Measurements from ENCODE around the gene ARHGAP28.
"Not testable (repeated sequence)": the region's sequence is repeated elsewhere in the genome, so short reads cannot be mapped to it uniquely, and the experiment has no call there.

The ARHGAP28 gene

DNA sequence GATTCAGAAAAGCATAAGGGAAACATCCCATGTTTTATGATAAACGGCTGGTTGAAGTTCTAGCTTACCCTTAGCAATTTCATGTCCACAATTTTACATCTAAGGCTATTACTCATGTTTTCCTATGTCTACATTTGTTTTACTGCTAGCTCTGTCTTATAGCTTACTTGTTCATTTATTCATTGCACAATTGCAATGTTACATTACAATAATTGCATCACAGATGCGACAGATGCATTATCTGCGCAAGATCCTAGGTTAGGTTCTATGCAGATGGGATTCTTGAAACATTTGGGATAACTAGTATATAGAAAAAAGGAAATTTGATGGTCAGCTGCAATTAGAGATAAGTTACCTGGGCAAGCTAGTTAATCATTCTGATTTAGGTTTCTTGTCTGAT lies 108.4 kb downstream of the ARHGAP28 start:
- Histone ChIP-seq H3K36me3 (ENCODE audit: control insufficient read depth, insufficient read depth, low read length) (no peaks in the 10 kb centered on the region), H3K4me3 (ENCODE audit: extremely low read depth, insufficient read depth, low read length, poor library complexity, severe bottlenecking) (no peak overlapping the region), H3K9me3 (ENCODE audit: control insufficient read depth, low read length) (no peaks in the 10 kb centered on the region), H3K4me1 (ENCODE audit: control insufficient read depth, insufficient read depth, low read length, poor library complexity, severe bottlenecking) (no peaks in the 10 kb centered on the region), H3K27ac (ENCODE audit: low read depth, low read length, severe bottlenecking) (no peak overlapping the region)
- WGBS, 2 experiments (ENCODE audit: insufficient coverage in 2 of 2), result 100% methylated on average over 1 of the region's 3 CpGs

DNA sequence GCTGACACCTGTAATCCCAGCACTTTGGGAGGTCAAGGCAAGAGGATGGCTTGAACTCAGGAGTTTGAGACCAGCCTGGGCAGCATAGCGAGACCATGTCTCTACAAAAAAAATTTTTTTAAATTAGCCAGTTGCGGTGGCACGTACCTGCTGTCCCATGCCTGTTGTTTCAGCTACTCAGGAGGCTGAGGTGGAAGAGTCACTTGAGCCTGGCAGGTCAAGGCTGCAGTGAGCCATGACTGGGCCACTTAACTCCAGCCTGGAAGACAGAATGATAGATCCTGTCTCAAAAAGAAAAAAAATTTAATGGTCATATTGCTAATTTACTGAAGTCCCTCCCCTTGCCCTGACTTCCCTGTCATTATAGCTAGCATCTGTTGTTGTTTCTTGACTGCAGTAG lies 112.6 kb downstream of the ARHGAP28 start:
- 94 to 97% methylated on average over 3 of the region's 3 CpGs for WGBS, 2 experiments (ENCODE audit: insufficient coverage in 2 of 2)
- no peak overlapping the region for H3K4me3 ChIP-seq (ENCODE audit: extremely low read depth, insufficient read depth, low read length, poor library complexity, severe bottlenecking)
- H3K36me3 ChIP-seq (ENCODE audit: control insufficient read depth, insufficient read depth, low read length), result no peaks in the 10 kb centered on the region
- no peak overlapping the region for H3K27ac ChIP-seq (ENCODE audit: low read depth, low read length, severe bottlenecking)
- no peaks in the 10 kb centered on the region for H3K4me1 ChIP-seq (ENCODE audit: control insufficient read depth, insufficient read depth, low read length, poor library complexity, severe bottlenecking)
- no peaks in the 10 kb centered on the region for H3K9me3 ChIP-seq (ENCODE audit: control insufficient read depth, low read length)

DNA sequence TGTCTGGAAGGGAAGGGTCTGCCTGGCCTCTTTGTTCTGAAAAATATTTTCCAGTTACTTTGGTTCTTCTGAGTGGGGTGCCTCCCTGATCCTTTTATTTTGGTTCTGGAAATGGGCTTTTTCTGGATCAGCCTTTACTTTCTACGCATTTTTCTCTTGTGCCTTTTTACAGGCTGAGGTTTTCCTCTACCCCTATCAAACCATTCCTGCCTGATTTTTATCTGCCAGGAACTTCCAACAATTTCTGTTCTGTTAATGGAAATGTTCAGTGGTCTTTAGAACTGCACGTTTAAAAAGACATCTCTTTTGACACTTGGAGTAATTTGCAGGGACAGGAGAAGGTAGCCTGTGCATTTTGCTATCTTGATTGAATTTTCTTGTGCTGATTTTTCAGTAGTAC lies 113.8 kb downstream of the ARHGAP28 start:
- Histone ChIP-seq H3K4me1 (ENCODE audit: control insufficient read depth, insufficient read depth, low read length, poor library complexity, severe bottlenecking) (no peaks in the 10 kb centered on the region), H3K27ac (ENCODE audit: low read depth, low read length, severe bottlenecking) (no peak overlapping the region), H3K36me3 (ENCODE audit: control insufficient read depth, insufficient read depth, low read length) (no peaks in the 10 kb centered on the region), H3K4me3 (ENCODE audit: extremely low read depth, insufficient read depth, low read length, poor library complexity, severe bottlenecking) (no peak overlapping the region), H3K9me3 (ENCODE audit: control insufficient read depth, low read length) (no peaks in the 10 kb centered on the region)
- WGBS, 2 experiments (ENCODE audit: insufficient coverage in 2 of 2), result 80 to 100% methylated on average over 1 of the region's 2 CpGs

DNA sequence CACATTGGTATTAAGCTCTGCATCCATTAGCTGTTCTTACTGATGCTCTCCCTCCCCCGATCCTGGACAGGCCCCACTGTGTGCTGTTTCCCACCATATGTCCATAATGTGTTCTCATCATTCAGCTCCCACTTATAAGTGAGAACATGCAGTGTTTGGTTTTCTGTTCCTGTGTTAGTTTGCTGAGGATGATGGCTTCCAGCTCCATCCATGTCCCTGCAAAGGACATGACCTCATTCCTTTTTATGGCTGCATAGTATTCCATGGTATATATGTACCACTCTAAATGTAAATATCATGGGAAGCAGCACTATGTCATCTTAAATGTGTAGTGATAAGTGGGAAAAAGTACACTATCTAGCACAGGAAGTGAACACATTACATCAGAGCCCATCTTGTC lies 116.0 kb downstream of the ARHGAP28 start:
- not testable (repeated sequence) for H3K4me3 ChIP-seq (ENCODE audit: extremely low read depth, insufficient read depth, low read length, poor library complexity, severe bottlenecking); H3K36me3 ChIP-seq (ENCODE audit: control insufficient read depth, insufficient read depth, low read length); H3K27ac ChIP-seq (ENCODE audit: low read depth, low read length, severe bottlenecking); H3K9me3 ChIP-seq (ENCODE audit: control insufficient read depth, low read length); H3K4me1 ChIP-seq (ENCODE audit: control insufficient read depth, insufficient read depth, low read length, poor library complexity, severe bottlenecking)
- WGBS, 2 experiments (ENCODE audit: insufficient coverage in 2 of 2), result 100% methylated on average over 1 of the region's 1 CpG; no CpG with 5 or more reads in 1 of the 2 experiments

DNA sequence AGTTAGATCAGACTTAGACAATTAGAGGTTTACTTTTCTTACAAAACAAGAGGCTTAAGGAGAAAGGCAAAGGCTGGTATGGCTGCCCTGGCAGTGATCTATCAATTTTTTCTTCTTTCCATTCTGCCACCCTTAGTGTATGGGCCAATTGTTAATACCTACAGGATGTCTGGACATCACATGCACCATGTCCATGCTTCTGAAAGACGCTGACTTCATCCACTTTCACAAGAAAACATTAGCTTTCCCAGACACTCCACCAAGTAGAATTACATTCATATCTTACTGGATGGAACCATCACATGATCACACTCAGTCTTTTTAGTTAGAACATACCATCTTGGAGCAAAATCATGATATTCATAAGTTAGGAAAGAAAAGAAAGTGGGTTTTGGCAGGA lies 120.9 kb downstream of the ARHGAP28 start:
- Histone ChIP-seq H3K4me1 (ENCODE audit: control insufficient read depth, insufficient read depth, low read length, poor library complexity, severe bottlenecking) (no peaks in the 10 kb centered on the region), H3K9me3 (ENCODE audit: control insufficient read depth, low read length) (peaks cover 14% of the 10 kb centered on the region), H3K36me3 (ENCODE audit: control insufficient read depth, insufficient read depth, low read length) (peaks cover 27% of the 10 kb centered on the region), H3K4me3 (ENCODE audit: extremely low read depth, insufficient read depth, low read length, poor library complexity, severe bottlenecking) (no peak overlapping the region), H3K27ac (ENCODE audit: low read depth, low read length, severe bottlenecking) (no peak overlapping the region)
- 100% methylated on average over 1 of the region's 1 CpG for WGBS, 2 experiments (ENCODE audit: insufficient coverage in 2 of 2)

DNA sequence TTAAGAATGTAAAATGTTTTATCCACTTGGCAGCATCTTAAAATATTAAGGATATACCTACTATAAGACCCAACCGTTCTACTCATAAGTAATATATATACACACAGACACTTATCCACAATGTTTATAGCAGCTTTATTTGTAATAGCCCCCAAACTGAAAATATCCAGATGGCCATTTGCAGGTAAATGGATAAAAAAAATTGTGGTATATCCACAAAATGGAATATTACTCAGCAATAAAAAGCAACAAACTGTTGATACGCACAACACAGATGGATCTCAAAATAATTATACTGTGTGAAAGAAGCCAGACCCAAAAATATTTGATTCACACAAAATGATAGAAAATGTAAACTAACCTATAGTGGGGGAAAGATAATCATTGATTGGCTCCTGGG lies 122.0 kb downstream of the ARHGAP28 start:
- Histone ChIP-seq H3K36me3 (ENCODE audit: control insufficient read depth, insufficient read depth, low read length) (peaks cover 27% of the 10 kb centered on the region), H3K4me1 (ENCODE audit: control insufficient read depth, insufficient read depth, low read length, poor library complexity, severe bottlenecking) (no peaks in the 10 kb centered on the region), H3K9me3 (ENCODE audit: control insufficient read depth, low read length) (peaks cover 14% of the 10 kb centered on the region), H3K4me3 (ENCODE audit: extremely low read depth, insufficient read depth, low read length, poor library complexity, severe bottlenecking) (no peak overlapping the region), H3K27ac (ENCODE audit: low read depth, low read length, severe bottlenecking) (no peak overlapping the region)
- no CpG with 5 or more reads among the region's 2 CpGs for WGBS, 2 experiments (ENCODE audit: insufficient coverage in 2 of 2)

DNA sequence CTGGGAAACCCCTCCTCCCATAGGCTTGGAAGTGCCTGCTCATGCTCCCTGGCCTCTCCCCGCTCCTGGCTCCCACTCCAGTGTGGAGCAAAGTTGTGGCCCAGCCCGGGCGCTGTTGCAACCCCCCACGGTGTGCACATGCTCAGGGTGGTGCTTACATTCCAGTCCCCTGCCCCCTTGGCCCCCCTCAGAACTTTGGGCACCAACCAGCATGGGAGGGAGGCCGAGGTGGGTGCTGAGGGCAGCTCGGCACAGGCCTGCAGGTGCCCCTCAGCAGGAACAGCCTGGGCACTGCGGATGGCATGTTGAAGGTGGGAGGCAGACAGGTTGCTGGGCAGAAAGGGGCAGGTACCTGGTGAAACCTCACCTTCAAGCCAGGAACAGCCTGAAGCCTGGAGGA lies 125.3 kb downstream of the ARHGAP28 start:
- H3K27ac ChIP-seq (ENCODE audit: low read depth, low read length, severe bottlenecking), result no peak overlapping the region
- WGBS, 2 experiments (ENCODE audit: insufficient coverage in 2 of 2), result 89 to 90% methylated on average over 3 to 5 of the region's 7 CpGs
- no peaks in the 10 kb centered on the region for H3K4me1 ChIP-seq (ENCODE audit: control insufficient read depth, insufficient read depth, low read length, poor library complexity, severe bottlenecking)
- peaks cover 27% of the 10 kb centered on the region for H3K36me3 ChIP-seq (ENCODE audit: control insufficient read depth, insufficient read depth, low read length)
- no peak overlapping the region for H3K4me3 ChIP-seq (ENCODE audit: extremely low read depth, insufficient read depth, low read length, poor library complexity, severe bottlenecking)
- H3K9me3 ChIP-seq (ENCODE audit: control insufficient read depth, low read length), result peaks cover 14% of the 10 kb centered on the region

DNA sequence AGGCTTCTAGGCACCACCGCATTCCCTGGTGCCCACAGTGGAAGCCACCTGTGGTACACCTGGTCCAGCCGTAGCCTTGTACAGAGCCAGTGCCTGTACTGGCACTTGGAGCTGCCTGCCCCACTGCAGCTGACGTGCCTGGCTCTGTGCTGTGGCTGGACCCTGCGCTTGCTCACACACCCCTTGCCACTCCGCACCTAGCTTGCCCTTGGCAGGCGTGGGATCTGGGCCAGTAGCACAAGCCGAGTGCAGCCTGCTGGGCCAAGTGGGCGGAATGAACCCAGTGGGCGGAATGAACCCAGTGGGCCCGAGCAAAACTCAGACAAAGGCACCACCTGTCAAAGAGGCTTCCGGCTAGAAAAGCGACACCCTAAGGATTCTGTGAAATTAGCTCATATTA lies 126.3 kb downstream of the ARHGAP28 start:
- peaks cover 12% of the 10 kb centered on the region for H3K9me3 ChIP-seq (ENCODE audit: control insufficient read depth, low read length)
- no peak overlapping the region for H3K27ac ChIP-seq (ENCODE audit: low read depth, low read length, severe bottlenecking)
- H3K4me3 ChIP-seq (ENCODE audit: extremely low read depth, insufficient read depth, low read length, poor library complexity, severe bottlenecking), result no peak overlapping the region
- H3K36me3 ChIP-seq (ENCODE audit: control insufficient read depth, insufficient read depth, low read length), result peaks cover 26% of the 10 kb centered on the region
- 85 to 97% methylated on average over 8 to 12 of the region's 12 CpGs for WGBS, 2 experiments (ENCODE audit: insufficient coverage in 2 of 2)
- H3K4me1 ChIP-seq (ENCODE audit: control insufficient read depth, insufficient read depth, low read length, poor library complexity, severe bottlenecking), result no peaks in the 10 kb centered on the region

DNA sequence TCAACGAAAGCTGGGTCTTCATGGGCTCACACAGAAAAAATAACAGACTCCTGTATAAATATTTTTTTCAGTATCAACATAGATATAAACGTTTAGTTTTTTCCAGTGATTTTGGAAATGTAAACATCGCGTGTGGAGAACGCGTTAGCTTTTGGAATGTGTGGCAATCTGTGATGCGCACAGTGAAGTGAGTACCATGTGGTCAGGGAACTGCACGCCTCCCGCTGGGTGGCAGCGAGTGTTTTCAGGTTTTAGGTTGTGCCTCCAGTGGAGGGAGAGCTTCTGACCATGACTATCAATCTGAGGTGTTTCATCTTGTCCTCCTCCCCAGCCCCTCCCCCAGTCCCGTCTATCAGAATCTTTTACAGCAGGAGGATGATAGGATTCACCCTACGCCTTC lies 127.8 kb downstream of the ARHGAP28 start:
- H3K27ac ChIP-seq (ENCODE audit: low read depth, low read length, severe bottlenecking), result no peak overlapping the region
- 86 to 90% methylated on average over 1 to 9 of the region's 12 CpGs for WGBS, 2 experiments (ENCODE audit: insufficient coverage in 2 of 2)
- no peak overlapping the region for H3K4me3 ChIP-seq (ENCODE audit: extremely low read depth, insufficient read depth, low read length, poor library complexity, severe bottlenecking)
- H3K9me3 ChIP-seq (ENCODE audit: control insufficient read depth, low read length), result peaks cover 5% of the 10 kb centered on the region
- no peaks in the 10 kb centered on the region for H3K4me1 ChIP-seq (ENCODE audit: control insufficient read depth, insufficient read depth, low read length, poor library complexity, severe bottlenecking)
- peaks cover 21% of the 10 kb centered on the region for H3K36me3 ChIP-seq (ENCODE audit: control insufficient read depth, insufficient read depth, low read length)

DNA sequence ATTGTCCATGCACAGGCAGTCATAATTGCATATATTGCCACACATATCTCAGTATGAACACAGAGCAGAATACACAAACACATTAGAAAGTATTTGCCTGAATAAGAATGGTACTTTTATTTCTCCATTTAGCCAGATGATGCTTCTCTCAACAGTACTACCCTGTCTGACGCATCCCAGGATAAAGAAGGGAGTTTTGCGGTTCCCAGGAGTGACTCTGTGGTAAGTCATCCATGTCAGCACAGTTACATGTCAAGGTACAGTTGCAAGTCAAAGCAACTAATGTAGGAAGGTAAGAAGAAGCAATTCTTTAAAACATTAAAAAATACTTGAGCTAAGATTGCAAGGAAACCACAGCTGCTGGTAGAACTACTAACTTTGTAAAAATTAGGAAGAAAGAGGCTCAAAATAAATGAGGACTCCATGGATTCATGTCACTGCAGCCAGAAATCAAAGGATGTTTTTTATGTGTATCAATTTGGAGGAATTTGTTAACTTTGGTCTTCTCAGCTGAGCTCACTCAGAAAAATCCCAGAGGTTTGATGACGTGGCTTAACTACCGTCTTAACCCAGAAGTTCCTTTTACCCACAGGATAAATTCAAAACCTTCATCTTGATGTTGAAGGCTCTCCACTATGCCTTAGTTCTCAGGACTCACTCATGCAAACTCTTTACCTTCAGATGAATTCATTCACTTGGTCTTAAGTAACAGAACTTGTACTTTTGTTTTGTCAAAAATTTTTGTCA lies 130.3 kb downstream of the ARHGAP28 start:
- WGBS, 2 experiments (ENCODE audit: insufficient coverage in 2 of 2), result 92 to 100% methylated on average over 1 to 2 of the region's 4 CpGs
- no peaks in the 10 kb centered on the region for H3K9me3 ChIP-seq (ENCODE audit: control insufficient read depth, low read length)
- H3K27ac ChIP-seq (ENCODE audit: low read depth, low read length, severe bottlenecking), result no peak overlapping the region
- no peak overlapping the region for H3K4me3 ChIP-seq (ENCODE audit: extremely low read depth, insufficient read depth, low read length, poor library complexity, severe bottlenecking)
- H3K36me3 ChIP-seq (ENCODE audit: control insufficient read depth, insufficient read depth, low read length), result peaks cover 8% of the 10 kb centered on the region
- H3K4me1 ChIP-seq (ENCODE audit: control insufficient read depth, insufficient read depth, low read length, poor library complexity, severe bottlenecking), result no peaks in the 10 kb centered on the region

DNA sequence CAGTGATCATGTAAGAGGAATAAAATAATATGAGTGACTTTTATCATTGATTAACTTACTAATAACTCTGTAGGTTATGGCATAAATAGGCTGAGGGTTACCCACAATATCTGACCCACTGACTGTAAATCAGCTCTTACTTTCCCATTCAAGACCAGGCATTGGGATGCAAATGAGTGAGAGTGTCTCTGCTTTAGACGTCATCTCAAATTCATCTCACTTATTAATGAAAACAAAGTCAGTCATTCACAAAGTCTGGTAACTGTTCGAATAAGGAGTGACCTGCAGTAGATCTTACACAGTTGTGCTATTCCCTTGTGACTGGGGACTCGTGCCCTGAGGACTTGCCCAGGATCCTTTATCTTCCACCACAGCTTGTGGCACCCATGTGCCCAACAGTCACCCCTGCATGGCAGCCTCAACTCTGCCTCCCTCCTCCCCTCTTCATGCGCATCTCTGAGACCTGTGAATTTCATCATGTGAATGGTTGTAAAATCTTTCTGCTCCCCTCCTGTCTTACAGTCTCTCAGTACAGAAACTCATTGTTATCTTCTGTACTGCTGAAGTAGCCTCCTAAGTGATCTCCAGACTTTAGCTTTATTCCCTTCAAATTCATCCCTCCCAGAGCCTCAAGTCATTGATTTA lies 131.4 kb downstream of the ARHGAP28 start:
- Histone ChIP-seq H3K27ac (ENCODE audit: low read depth, low read length, severe bottlenecking) (no peak overlapping the region), H3K36me3 (ENCODE audit: control insufficient read depth, insufficient read depth, low read length) (peaks cover 6% of the 10 kb centered on the region), H3K4me3 (ENCODE audit: extremely low read depth, insufficient read depth, low read length, poor library complexity, severe bottlenecking) (no peak overlapping the region), H3K4me1 (ENCODE audit: control insufficient read depth, insufficient read depth, low read length, poor library complexity, severe bottlenecking) (no peaks in the 10 kb centered on the region), H3K9me3 (ENCODE audit: control insufficient read depth, low read length) (no peaks in the 10 kb centered on the region)
- 84 to 97% methylated on average over 3 of the region's 4 CpGs for WGBS, 2 experiments (ENCODE audit: insufficient coverage in 2 of 2)

All from mesodermal cell (in vitro differentiated cells).